GM12872 (cell line): Measurements from ENCODE around the gene TPGS1.

Source experiments
- CTCF ChIP-seq: IDR thresholded peaks from 3 replicates; pipeline ENCODE4 v1.5.1; 2011; ENCODE audit warnings: low read depth, mild to moderate bottlenecking, low read length, moderate library complexity; ENCODE audit not compliant: insufficient read depth

TPGS1 gene

GRCh38 chr19:507286-508203 lies at the start of gene TPGS1:
Gene TPGS1 (plus strand): TSS chr19:507497. CDS start chr19:507507, 10 bp downstream.
- TF ChIP-seq CTCF, result no peak

GRCh38 chr19:457636-458035 lies 49.7 kb upstream of the TPGS1 start:
- no peak for TF ChIP-seq CTCF

- TF ChIP-seq CTCF, result no peak
Measured at GRCh38 chr19:458091-459042, 48.9 kb upstream of the TPGS1 start.

GRCh38 chr19:459724-460511 lies 47.4 kb upstream of the TPGS1 start:
- TF ChIP-seq CTCF, result no peak

GRCh38 chr19:460877-461720 lies 46.2 kb upstream of the TPGS1 start, which contains the start of gene SHC2:
Gene SHC2 (minus strand): TSS chr19:461033. CDS start chr19:460996, 37 bp downstream.
- TF ChIP-seq CTCF, result no peak

GRCh38 chr19:461721-462551 lies 45.4 kb upstream of the TPGS1 start:
- TF ChIP-seq CTCF, result no peak
